GM18507 (cell line): Measurements from ENCODE around the gene SETD7.

Experiments
- DNase-seq: peaks from one replicate; pipeline ENCODE4 v3.0.0; 2011; ENCODE audit warnings: low read depth; ENCODE audit not compliant: insufficient read length; ENCODE audit errors: extremely low spot score
- FAIRE-seq: peaks from 2 replicates; lab custom pipeline; 2011; peaks lifted over from hg19 to GRCh38; lab: Jason Lieb, UNC

The SETD7 gene

DNA sequence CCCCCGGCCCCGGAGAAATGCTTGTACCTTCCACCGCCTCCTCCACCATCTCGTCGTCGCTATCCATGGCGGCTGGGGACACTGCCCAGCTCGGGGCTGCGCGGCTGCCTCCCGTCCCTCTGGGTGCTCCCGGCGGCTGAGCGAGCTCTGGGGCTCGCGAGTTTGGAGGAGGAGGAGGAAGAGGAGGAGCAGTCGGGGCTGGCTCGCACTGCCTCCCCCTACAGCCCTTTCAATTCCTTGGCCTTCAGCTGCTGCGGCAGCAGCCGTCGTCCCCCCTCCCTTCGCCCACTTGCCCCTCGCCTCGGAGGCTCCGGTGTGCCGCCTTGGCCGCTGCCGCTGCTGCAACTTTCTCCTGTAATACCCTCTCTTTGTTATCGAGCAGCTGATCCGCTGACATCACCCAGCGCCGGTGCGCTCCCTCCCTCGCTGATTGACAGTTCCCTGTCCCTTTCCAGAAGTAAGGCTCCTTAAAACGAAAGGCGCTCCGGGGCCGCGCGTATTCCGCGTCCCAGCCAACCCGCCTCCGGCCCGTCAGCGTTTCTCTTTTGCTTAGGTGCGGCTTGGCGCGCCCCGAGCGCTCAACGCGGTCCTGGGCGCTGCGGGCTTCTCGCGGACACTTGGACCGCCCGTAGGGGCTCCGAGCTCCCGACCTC, at the start of gene SETD7:
TSS of gene SETD7 (minus strand) at position 149 of the 653 bp plus-strand sequence. CDS start at position 67, 82 bp downstream.
- FAIRE-seq, result no peak
- DNase-seq, result no peak

DNA sequence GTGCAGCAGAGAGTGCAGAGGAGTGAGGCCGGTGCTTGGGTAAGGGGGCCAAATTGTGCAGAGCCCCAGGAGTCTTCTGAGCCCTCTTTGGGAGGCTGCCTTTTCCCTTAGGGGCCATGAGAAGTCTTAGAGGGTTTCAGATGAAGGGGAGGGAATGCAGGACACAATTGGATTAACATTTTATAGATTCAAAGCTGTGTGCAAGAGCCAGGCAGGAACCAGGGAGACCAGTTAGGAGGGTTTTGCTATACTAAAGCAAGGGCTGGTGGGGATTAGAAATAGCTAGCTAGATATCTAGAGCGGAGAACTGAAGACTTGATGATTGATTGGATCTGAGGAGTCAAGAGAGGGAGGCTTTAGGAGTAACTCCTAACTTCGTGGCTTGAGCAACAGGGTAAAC, 49.5 kb upstream of the SETD7 start:
- FAIRE-seq (no peak), DNase-seq (no peak)

DNA sequence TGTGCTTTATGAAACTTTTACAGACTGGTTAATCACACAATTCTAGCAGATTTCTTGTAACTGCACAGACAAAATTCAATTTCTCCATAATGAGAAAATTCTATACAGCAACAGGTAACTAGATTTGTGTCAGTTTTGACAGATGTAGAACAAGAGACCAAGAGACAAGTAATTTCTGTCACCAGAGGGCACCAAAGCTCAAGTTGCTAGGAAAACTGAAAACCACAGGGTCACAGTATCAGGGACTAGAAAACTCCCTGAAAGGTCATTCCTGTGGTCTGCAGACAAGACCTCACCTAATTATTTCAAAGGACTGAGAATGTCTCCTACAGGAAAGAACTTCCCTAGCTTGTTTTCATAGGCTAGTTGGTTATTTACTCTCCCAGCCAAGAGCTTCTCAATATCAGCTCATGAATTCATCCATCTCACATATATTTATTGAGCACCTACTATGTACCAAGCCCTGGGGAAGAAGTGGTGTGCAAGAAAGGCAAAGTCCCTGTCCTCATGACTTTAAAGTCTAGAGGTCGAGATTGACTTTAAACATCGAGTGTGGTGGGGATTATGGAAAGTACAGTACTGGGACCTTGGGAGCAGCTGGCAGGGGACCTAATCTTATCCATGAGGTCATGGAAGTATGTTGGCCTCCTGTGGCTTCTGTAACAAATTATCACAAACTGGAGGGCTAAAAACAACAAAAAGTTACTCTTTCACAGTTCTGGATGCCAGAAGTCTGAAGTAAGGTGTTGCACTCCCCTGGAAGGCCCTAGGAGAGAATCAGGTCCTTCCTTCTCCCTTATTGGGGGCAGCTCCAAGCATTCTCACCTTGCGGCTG, 47.8 kb upstream of the SETD7 start:
- DNase-seq (no peak), FAIRE-seq (peak; percentile 67)

DNA sequence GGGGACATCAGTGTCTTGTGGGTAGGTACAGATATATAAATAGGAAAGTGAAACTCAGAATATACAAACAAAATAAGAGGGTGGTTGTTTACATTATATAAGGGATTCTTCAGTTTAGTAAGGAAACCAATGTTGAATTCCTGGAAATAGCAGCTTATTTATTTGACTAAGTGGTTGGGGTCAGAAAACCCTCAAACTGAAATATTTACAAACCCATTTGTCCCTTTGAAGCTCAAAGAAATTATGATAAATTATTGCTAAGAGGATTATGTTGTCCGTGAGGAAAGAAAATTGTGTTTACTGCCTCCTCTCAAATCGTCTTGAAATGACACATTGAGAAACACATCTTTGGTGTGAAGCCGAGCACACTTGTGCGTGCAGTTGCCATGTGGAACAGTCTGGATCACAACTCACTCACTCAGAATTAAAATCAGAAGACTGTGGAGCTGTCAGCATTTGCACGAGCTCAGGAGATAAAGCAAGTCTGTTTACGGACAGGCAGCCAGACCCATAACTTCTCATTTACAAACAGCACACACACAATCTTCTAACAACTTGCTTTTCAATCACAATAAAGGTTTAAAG, 46.8 kb upstream of the SETD7 start:
- no peak for DNase-seq
- no peak for FAIRE-seq

DNA sequence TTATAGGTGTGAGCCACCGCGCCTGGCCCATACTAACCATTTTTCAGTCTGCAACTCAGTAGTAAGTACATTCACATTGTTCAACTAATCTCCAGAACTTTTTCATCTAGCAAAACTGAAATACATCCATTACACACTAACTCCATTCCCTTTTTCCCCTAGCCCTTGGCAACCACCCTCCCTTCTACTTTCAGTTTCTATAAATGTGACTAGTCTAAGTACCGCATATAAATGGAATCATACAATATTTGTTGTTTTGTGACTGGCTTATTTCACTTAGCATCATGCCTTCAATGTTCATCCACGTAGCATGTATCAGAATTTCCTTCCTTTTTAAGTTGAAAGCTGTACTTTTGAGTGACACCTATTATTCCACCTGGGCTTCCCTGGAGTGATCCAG, 44.6 kb upstream of the SETD7 start:
- DNase-seq (no peak), FAIRE-seq (no peak)

DNA sequence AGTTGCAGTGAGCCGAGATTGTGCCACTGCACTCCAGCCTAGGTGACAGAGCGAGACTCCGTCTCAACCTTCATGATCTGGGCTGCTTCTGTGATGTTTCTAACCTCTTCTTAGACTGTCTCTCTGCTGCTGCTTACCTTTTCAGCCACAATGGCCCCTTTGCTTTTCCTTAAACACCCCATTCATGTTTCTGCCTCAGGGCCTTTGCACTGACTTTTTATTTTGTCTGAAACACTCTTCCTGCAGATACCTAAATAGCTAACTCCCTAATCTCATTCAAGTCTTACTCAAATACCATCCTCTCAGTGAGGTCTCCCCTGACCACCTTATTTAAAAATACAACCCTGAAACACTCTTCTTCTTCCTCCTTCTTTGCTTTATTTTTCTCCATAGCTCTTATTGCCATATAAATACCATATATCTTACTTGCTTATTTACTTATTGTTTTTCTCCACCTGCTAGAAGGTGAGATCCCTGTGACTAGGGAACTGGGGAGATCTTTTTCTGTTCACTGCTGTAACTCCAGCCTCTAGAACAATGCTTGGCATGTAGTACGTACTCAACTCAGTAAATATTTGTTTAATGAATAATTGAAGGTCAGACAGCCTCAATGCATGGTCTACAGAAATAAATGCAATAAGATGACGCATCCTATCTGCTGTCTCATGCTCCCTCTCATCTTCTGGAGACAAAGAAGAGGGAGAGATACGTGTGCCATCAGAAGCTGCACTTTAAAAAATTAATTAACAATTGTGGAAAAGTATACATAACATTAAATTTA, 43.8 kb upstream of the SETD7 start:
- no peak for DNase-seq
- FAIRE-seq, result no peak

DNA sequence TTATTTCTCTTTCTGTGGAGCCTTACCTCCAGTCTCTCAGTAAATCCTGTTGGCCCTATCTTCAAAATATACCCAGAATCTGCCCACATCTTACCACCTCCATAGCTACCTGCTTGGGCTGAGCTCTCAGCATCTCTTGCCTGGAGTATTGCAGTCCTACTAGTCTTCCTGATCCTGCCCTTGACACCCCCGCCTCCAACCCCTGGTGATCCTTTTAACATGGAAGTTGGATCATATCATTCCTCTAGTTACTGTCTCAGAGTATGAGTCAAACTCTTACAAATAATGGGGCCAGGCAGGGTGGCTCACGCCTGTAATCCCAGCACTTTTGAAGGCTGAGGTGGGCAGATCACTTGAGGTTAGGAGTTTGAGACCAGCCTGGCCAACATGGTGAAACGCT, 43.1 kb upstream of the SETD7 start:
- FAIRE-seq (no peak), DNase-seq (no peak)

DNA sequence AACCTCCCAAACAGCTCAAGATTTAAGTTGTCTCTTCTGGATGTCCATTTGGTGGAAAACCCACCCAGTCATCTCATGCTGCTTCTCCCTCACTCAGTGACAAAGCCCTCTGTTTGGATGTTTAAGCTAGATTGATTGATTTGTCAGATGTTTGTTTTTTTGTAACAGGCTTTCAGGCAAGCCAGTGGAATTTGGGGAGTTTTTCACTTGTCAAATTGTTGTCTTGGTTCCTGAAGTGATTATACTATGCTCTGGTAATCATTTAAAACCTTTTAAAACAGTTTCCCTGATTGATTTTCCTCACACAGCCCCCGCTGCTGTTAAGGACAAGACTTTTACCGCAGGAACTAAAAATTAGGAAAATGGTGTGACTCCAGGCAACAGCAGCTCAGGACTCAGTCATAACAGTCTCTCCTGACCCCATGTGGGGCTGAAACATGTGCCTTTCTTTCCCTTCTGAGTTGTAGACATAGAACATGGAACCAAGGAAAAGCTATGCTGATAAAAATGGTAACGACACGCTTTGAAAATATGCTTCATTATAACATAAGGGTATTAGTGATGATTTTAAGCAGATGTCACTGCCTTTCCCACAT, 40.8 kb upstream of the SETD7 start:
- FAIRE-seq (no peak), DNase-seq (no peak)

DNA sequence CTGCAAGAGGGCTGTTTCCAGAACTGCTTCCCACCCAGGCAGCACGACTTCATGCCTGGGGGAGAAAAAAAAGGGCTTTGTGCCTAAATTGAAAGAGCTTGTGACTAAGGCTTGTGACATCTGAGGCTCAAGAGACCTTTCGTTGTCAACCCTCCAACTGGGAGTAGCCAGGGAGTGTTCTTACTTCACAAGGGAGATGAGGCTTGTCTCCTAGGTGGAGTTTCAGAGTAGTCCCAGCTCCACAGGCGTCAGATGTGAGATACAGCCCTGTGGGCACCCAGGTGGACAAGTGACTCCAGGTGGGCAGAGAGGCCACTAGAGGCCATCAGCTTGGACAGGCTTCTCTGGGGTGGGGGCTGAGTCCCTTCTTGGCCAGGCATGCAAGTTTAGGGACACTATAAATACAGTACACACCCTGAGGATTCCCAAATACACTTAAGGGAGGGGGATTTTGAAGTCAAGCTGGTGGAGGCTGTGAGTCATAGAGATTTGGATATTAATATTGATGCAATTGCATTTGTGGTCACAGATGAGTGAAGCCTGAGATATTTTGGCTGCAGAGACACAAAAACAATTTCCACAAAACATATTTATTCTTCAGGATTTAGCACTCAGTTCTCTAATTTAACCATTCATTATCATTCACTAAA, 40.1 kb upstream of the SETD7 start:
- FAIRE-seq, result no peak

DNA sequence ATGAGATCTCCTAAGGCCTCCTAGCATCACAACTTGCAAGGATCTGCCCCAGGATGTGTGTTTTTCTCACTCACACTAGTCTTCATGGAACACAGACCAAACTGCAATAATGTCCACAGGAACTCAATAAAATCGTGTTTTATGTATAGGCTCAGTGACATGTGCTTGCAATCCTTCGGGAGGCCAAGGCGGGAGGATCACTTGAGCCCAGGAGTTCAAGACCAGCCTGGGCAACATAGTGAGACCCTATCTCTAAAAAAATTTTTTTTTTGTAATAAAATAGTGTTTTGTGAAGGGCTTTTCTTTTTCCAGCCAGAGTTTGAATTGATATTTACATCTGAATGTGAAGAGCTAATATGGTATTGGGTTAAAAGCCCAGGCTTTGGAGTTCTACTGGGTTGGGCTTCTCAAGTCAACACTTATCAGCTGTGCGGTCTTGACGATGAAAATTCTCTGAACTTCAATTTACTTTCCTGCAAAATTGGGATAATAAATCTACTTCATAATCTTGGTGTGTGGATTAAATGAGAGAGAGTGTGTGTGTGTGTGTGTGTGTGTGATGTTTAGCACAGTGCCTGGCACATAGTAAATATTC, 38.7 kb upstream of the SETD7 start:
- FAIRE-seq, result no peak
- no peak for DNase-seq

More for the DNA sequence above, 40.1 kb upstream of the SETD7 start:
- DNase-seq, result no peak

DNA sequence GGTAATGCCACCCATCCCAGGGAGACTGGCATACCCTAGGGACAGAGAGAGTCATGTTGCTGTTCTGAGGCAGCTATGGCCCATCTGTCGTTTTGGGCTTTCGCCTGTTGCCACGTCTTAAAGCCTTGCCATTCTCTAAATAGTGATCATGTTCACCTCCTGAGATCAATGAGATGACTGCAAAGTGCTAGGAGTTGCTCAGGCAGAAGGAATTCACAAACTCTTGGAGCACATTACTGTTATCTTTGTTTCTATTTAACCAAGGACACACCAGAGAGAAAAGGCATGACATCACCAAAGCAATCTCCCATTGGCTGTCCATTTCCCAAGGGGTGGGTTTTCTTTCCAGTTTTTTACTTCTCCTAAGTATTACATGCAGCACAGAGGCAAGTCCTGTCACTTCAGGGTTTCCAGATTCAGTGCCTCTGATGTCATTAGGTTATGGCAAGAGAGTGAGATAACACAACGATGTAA, 37.1 kb upstream of the SETD7 start:
- FAIRE-seq (no peak), DNase-seq (no peak)

DNA sequence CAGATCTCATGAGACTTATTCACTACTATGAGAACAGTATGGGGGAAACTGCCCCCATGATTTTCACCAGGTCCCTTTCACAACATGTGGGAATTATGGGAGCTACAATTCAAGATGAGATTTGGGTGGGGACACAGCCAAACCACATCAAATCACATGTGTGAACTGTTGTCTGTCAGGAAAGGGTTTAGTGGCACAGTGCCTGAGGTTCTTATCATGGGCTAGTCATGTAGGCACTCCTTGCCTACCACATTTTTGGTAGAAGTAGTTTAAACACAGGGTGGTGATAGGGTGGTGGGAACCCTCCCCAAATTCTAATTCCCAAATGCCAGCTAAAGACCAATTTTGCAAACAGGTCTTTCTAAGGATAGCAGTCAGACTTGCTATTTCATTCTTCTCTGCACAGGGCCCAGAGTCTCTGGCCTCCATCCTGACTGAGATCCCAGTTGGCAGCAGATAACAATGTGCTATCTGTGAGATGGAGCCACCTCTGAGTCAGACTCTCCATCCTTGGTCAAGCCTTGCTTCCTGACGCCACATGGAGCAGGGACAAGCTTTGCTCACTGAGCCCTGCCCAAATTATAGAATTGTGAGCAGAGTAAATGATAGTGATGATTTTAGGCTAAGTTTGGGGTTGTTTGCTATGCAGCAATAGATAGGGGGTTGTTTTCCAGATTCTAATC, 33.5 kb upstream of the SETD7 start:
- FAIRE-seq (no peak), DNase-seq (no peak)

DNA sequence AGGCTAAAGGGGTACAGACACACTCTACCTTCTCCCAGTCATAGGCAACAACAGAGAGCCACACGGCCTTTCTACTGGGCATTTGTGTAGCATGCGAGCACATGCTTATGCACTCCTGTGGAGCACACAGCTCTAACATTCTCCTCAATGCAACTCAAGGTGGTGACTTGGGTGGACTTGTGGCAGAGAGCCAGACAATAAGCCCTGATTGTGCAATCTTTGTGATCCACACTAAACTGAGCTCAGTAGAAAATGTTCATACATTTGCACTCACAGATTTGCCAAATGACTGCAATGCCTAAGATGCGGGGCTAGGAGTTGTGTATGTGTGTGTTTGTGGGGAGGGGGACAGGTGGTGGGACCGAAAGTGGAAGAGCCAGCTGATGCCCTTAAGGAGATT, 31.4 kb upstream of the SETD7 start:
- no peak for FAIRE-seq
- DNase-seq, result no peak

DNA sequence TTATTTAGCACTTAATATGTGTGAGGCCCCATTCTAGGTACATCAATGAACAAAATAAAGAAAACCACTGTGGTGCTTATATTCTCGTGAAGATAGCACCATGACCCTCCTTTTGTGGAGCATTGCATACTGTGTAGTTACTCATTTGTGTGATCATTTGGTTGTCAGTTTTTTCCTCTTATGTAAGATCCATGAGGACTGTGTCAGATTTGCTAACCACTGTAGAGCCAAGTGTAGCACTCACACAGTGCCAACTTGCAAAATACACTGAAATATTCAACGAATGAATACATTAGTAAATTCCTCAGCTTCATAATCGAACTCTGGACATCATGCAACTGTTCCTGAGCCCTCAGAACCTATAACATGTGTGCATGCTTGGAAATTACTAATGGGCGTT, 29.5 kb upstream of the SETD7 start:
- no peak for DNase-seq

DNA sequence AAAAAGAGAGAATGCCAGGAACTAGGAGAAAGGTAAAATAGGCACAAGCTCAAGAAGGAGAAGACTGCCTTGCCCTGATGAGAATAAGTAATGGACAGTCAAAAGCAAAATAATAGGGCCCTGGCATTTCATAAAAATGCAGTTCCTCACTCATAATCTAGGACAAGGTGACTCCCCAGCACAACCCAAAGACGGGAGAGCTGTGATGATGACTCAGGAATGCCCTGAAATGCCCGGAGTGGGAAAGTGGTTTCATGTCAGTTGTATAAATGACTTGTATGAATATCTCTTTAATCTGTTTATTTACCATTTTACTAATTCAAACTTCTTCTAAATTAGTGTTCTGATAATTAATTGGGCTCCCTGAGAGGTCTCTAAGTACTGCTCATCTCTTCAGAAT, 28.8 kb upstream of the SETD7 start:
- no peak for DNase-seq

More for the DNA sequence above, 29.5 kb upstream of the SETD7 start:
- FAIRE-seq, result no peak

DNA sequence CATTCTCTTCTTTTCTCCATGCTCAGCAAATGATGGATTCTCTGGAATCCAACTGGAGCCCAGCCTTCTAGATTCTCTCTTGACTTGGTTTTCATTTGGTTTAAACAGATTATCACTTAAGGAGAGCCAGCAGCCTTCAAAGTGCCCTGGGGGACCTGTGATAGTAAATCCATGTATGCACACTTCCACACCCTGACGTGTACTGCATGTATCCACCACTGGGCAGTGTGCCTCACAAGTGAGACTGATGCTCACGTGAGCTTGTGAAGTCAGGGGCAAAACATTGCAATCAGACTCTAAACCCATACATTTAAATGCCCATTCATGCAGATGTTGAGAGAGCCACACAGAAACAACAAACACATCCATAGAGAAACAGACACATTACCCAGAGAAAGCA, 28.0 kb upstream of the SETD7 start:
- DNase-seq (no peak), FAIRE-seq (no peak)

More for the DNA sequence above, 28.8 kb upstream of the SETD7 start:
- FAIRE-seq, result no peak

DNA sequence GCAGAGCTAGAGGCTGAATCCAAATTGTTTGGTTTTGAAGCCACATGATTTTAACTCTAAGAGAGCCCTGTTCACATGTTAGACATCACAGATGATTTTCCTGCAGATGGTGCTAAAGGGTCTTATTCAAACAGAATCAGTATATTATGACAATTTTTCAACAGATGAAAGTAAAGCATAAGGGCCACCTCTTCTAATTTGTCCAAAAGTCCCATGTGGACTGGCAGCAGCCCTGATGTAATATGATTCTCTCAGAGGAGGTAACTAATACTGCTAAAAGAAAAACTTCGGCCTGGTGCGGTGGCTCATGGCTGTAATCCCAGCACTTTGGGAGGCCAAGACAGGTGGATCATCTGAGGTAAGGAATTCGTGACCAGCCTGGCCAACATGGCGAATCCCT, 26.0 kb upstream of the SETD7 start:
- FAIRE-seq (no peak), DNase-seq (no peak)

DNA sequence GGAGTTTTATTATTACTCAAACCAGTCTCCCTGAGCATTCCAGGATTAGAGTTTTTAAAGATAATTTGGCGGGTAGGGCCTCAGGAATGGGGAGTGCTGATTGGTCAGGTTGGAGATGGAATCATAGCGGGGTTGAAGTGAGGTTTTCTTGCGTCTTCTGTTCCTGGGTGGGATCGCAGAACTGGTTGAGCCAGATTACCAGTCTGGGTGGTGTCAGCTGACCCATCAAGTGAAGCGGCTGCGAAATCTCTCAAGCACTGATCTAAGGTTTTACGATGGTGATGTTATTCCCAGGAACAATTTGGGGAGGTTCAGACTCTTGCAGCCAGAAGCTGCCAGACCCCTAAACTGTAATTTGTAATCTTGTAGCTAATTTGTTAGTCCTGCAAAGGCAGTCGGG, 25.1 kb upstream of the SETD7 start:
- FAIRE-seq, result no peak
- no peak for DNase-seq
